Esophagus muscularis mucosa (tissue), 4 donors: ENCODE results near the gene HSPA1L. TPM values are rescaled to one million over a fixed set of nuclear protein-coding genes. Genes with fewer than 3 reads are reported as not detected.

Source experiments
- DNase-seq: peaks from one replicate; pipeline ENCODE4 v3.0.0-alpha.2; 2017; ENCODE audit errors: extremely low spot score
- H3K27ac ChIP-seq, 4 donors: fragments of 200-600 bp; sonication (generic); replicated peaks in 1 of 4; 1 replicate in 3 of 4; 2 replicates in 1 of 4; pipeline ENCODE4 v1.5.1; 2016 to 2019; ENCODE audit warnings: mild to moderate bottlenecking in 1 of 4
- H3K27me3 ChIP-seq, 4 donors: fragments of 200-600 bp; sonication (generic); one replicate each; pipeline versions ENCODE4 v1.5.1 to v1.6.0; 2016 to 2019
- H3K36me3 ChIP-seq, 4 donors: fragments of 200-600 bp; sonication (generic); one replicate each; pipeline ENCODE4 v1.5.1; 2016 to 2019
- H3K4me1 ChIP-seq, 4 donors: fragments of 200-600 bp; sonication (generic); one replicate each; pipeline ENCODE4 v1.5.1; 2016 to 2019
- H3K4me3 ChIP-seq, 4 donors: fragments of 200-600 bp; sonication (generic); 1 replicate in 2 of 4; 2 replicates in 2 of 4; pipeline ENCODE4 v1.5.1; 2016 to 2019; ENCODE audit warnings: mild to moderate bottlenecking in 4 of 4, moderate library complexity in 1 of 4
- H3K9me3 ChIP-seq, 4 donors: fragments of 200-600 bp; sonication (generic); 1 replicate in 3 of 4; 2 replicates in 1 of 4; pipeline ENCODE4 v1.5.1; 2016 to 2019
- EP300 ChIP-seq: sonication (generic); formaldehyde crosslinking; IDR thresholded peaks from one replicate; pipeline ENCODE4 v1.6.1; 2017; ENCODE audit warnings: antibody characterized with exemption
- POLR2A ChIP-seq: fragments of 450-650 bp; IDR thresholded peaks from one replicate; pipeline ENCODE4 v1.6.1; 2017; ENCODE audit warnings: antibody characterized with exemption, moderate library complexity, mild to moderate bottlenecking, low read depth
- POLR2AphosphoS5 ChIP-seq, 2 donors: sonication (generic); formaldehyde crosslinking; IDR thresholded peaks; one replicate each; pipeline ENCODE4 v1.6.1; 2017; ENCODE audit warnings: antibody characterized with exemption in 2 of 2
- WGBS: methylation state at CpG from one replicate; pipeline ENCODE4 v1.1.5; 2018; 5-methylcytosine and 5-hydroxymethylcytosine counted together
- intact Hi-C: fragments of 100-400 bp; cut with DNase I; formaldehyde crosslinking; loops from one replicate; pipeline ENCODE4 v1.15.1; 2023
- total RNA-seq, 4 donors: library from RNA; depleted of rRNA; stranded (reverse); fragments of >200 nt; gene quantifications; one replicate each; pipeline versions ENCODE4 v1.1.0 to v1.2.1, GENCODE V29; 2016
- TF ChIP-seq, protein P1 (sequence below), 3 experiments: fragments of 200-600 bp in 2 of 3; fragments of 450-650 bp in 1 of 3; sonication (generic) in 2 of 3; IDR thresholded peaks; one replicate each; pipeline ENCODE4 v1.5.1; 2017 to 2019; ENCODE audit warnings: antibody characterized with exemption in 3 of 3, mild to moderate bottlenecking in 2 of 3, moderate library complexity in 1 of 3

HSPA1L gene
- total RNA-seq, 4 donors from 2014 or later: 1.2 to 3.7 (median 2.6) TPM

DNA sequence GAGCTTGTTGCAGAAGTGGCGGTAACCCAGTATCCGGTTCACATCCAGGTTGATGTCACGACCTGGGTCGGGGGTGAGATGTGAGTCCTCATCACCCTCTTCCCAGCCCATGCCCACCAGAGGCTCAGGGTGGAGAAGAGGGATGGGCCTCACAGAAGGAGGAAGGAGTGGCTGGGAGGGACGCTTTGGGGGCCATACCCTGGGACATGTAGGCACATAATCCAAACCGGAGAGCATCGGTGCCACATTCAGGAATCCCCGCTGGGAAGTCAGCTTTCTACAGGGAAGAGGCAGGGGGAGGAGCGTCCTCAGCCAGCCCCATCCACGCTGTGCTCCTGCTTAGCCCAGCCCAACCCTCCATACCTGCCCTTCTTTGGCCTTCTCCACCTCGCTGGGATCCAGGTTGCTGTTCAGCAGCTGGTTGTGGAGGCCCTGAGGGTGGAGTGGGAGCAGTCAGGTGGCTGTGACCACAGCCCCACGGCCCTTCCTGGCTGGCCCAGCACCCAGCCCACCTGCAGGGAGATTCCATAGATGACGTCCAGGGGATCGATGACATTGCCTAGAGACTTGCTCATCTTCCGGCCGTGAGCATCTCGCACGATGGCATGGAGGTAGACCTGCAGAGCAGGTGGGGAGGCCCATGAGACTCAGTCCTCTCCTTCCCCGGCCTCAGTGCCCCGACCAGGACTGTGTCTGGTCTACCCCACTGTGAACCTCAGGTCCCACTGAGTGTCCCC lies 34.4 kb downstream of the HSPA1L start:
- TF ChIP-seq EP300: no peak
- TF ChIP-seq, protein P1, sequence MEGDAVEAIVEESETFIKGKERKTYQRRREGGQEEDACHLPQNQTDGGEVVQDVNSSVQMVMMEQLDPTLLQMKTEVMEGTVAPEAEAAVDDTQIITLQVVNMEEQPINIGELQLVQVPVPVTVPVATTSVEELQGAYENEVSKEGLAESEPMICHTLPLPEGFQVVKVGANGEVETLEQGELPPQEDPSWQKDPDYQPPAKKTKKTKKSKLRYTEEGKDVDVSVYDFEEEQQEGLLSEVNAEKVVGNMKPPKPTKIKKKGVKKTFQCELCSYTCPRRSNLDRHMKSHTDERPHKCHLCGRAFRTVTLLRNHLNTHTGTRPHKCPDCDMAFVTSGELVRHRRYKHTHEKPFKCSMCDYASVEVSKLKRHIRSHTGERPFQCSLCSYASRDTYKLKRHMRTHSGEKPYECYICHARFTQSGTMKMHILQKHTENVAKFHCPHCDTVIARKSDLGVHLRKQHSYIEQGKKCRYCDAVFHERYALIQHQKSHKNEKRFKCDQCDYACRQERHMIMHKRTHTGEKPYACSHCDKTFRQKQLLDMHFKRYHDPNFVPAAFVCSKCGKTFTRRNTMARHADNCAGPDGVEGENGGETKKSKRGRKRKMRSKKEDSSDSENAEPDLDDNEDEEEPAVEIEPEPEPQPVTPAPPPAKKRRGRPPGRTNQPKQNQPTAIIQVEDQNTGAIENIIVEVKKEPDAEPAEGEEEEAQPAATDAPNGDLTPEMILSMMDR (IDR thresholded peaks at IDR 0.05): no peak
- peaks cover 48 to 80% (median 74%) of the 10 kb centered on the region in 4 donors for H3K36me3 ChIP-seq
- no peaks in the 10 kb centered on the region for H3K27me3 ChIP-seq
- no peak for DNase-seq
- H3K27ac ChIP-seq: no peak overlapping the region
- H3K4me1 ChIP-seq: peaks cover 10 to 16% (median 13%) of the 10 kb centered on the region in 4 donors
- H3K4me3 ChIP-seq: no peak overlapping the region
- intact Hi-C loops: no loop called here
- WGBS: 78% methylated on average over 6 of the region's 20 CpGs
- no peaks in the 10 kb centered on the region for H3K9me3 ChIP-seq

DNA sequence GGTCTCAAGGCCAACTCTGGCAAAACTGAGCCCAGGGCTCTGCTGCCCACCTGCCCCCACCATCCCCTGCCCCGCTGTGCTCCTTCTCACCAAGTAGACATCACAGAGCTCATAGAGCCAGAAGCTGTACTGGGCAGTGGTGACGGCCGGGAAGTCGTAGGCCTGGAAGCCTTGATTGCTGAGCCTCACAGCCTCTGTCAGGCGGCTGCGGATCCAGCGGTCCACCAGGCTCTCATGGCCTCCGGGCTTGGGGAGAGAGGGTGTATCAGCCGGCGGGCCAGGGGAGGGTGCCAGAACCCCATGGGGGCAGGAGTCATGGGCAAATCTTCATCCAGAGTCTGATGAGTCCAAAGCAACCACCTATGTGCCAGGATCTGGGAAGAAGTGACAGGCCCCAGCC lies 35.2 kb downstream of the HSPA1L start:
- Histone ChIP-seq H3K27me3 (no peaks in the 10 kb centered on the region), H3K27ac (no peak overlapping the region), H3K4me3 (no peak overlapping the region), H3K9me3 (no peaks in the 10 kb centered on the region), H3K36me3 (peaks cover 48 to 72% (median 66%) of the 10 kb centered on the region in 4 donors), H3K4me1 (peaks cover 10 to 16% (median 13%) of the 10 kb centered on the region in 4 donors)
- TF ChIP-seq EP300: no peak
- no peak for TF ChIP-seq POLR2A
- TF ChIP-seq, protein P1 (IDR thresholded peaks at IDR 0.05): no peak
- TF ChIP-seq POLR2AphosphoS5 (IDR thresholded peaks at IDR 0.05): no peak
- WGBS: 93% methylated on average over 3 of the region's 10 CpGs
- no peak for DNase-seq
- intact Hi-C loops: no loop called here

DNA sequence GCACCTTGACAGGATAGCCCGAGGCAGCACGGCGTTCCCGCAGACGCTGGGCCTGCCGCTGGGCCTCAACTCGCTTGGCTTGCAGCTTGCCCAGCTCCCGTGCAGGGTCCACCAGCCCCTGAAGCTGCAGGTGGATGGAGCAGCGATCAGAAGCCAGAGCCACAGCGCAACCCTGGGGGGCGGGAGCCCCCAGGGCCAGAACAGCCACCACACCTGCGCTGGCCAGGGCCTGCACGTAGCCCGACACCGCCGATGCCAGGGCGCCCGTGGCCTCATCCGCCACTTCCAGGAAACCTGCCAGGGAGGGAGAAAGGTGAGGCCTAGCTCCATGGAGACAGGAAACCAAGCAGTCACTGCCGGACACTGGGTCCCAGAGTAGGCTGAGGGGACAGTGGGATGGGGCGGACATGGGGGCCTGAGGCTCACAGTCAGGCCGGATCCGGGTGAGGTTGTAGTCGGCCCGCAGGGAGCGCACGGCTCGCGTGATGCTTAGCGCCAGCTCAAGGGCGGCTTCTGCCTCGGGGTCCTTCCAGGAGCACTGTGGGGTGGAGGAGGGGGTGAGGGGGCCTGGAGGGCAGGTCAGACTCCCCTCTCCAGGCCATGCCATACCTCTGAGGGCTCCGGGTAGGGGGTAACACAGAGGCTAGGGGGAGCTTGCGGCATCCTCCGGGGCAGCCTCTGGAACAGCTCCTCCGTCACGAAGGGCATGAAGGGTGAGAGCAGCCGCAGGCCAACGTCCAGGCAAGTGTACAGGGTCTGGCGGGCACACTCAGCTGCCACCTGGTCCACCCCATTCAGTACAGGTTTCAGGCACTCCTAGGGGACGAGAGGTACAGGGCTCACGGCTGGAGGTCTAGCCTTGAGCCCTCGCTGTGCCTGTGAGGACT lies 35.8 kb downstream of the HSPA1L start:
- 94% methylated on average over 30 of the region's 43 CpGs for WGBS
- H3K4me3 ChIP-seq: no peak overlapping the region
- no peaks in the 10 kb centered on the region for H3K27me3 ChIP-seq
- H3K36me3 ChIP-seq: peaks cover 44 to 66% (median 60%) of the 10 kb centered on the region in 4 donors
- DNase-seq: no peak
- no peak overlapping the region for H3K27ac ChIP-seq
- peaks cover 10 to 16% (median 13%) of the 10 kb centered on the region in 4 donors for H3K4me1 ChIP-seq
- H3K9me3 ChIP-seq: no peaks in the 10 kb centered on the region
- TF ChIP-seq POLR2AphosphoS5 (IDR thresholded peaks at IDR 0.05): no peak
- no peak for TF ChIP-seq EP300
- no peak for TF ChIP-seq POLR2A
- TF ChIP-seq, protein P1 (IDR thresholded peaks at IDR 0.05): no peak
- intact Hi-C loops: no loop called here

DNA sequence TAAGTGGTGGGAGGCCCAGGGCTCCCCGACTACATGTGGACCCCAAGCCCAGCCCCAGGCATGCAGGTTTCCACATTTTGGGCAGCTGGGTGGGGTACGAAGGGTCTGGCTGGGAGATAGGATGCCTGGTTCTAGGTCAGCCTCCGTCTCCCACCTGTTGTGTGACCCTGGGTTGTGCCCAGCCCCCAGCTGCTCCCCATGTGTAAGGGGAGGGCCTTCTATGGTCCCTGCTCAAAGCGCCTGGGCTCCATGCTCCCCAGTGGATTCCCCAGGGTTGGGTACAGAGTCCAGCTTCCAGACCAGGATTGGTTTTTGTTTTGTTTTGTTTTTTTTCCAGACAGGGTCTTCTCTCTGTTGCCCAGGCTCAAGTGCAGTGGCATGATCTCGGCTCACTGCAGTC lies 36.9 kb downstream of the HSPA1L start:
- intact Hi-C loops: no loop called here
- Histone ChIP-seq H3K9me3 (no peaks in the 10 kb centered on the region), H3K27ac (no peak overlapping the region), H3K4me1 (peaks cover 10 to 18% (median 13%) of the 10 kb centered on the region in 4 donors), H3K36me3 (peaks cover 36 to 55% (median 50%) of the 10 kb centered on the region in 4 donors), H3K27me3 (no peaks in the 10 kb centered on the region), H3K4me3 (no peak overlapping the region)
- WGBS: 98% methylated on average over 4 of the region's 5 CpGs
- no peak for DNase-seq
- no peak for TF ChIP-seq EP300

DNA sequence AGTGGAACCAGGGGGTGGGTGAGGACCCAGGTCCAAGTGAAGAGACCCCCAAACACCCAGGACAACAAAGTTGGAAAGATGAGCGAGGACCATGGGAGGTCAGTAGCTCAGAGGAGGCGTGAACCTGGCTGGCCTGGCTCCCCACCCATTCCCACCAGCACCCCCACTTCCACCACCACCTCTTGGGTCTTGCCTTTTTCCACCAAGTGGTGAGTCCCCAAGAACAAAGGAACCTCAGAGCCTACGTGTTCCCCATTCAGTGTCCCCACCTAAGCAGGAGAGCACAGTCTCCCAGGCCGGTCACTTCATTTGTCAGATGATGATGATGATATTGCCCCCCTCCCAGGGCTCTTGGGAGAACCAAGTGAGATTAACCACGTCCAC lies 37.4 kb downstream of the HSPA1L start:
- TF ChIP-seq, protein P1 (IDR thresholded peaks at IDR 0.05): no peak
- TF ChIP-seq EP300: no peak
- TF ChIP-seq POLR2A: no peak
- Histone ChIP-seq H3K27me3 (no peaks in the 10 kb centered on the region), H3K4me3 (no peak overlapping the region), H3K4me1 (peaks cover 12 to 22% (median 16%) of the 10 kb centered on the region in 4 donors), H3K36me3 (peaks cover 31 to 50% (median 44%) of the 10 kb centered on the region in 4 donors), H3K9me3 (no peaks in the 10 kb centered on the region), H3K27ac (peak overlapping the region in 1 of 4 donors; percentile 41)
- DNase-seq: no peak
- intact Hi-C loops: no loop called here
- WGBS: 90% methylated on average over 2 of the region's 5 CpGs
